Measurements from ENCODE around the gene DOLPP1.

DOLPP1 gene

DNA sequence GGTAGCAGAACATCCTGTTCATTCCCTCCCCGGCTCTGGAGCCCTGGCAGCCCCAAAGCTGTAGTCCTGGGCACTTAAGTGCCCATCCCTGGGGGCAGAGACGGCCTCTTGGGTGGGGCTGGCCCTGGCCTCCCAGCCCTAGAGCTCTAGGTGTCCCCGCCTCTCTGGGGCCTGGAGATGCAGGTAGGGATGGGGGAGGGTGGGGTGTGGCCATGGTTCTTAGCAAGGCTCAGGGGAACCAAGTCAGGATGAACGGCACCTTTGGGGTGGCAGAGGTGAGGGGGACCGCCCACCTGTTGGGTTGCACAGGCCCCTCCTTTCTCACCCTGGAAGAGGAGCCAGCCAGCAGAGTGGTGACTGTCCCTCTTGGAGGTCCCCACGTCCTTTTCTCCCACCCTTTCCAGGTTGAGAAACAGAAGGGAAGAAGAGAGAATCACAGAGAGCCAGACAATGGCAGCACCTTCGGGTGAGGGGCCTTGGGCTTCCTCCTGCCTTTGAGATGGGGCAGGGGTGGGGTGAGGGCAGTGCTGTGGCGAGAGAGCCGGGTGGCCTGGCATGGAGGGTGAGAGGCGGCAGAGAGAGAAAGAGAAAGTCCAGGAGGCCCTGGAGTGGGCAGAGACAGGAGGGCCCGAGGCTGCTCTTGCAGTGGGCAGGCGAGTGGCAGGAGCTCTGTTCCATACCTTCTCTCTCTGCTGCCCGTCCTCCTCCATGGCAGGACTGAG lies 27.3 kb downstream of the DOLPP1 start:
- Histone ChIP-seq H3K4me1 (ENCODE audit: low read length) (peaks cover 6% of the 10 kb centered on the region), H4K20me1 (ENCODE audit: insufficient read depth, low read length) (no peaks in the 10 kb centered on the region), H3K4me2 (ENCODE audit: low read length) (no peak overlapping the region), H3K4me3 (ENCODE audit: low read length) (no peak overlapping the region), H2AFZ (ENCODE audit: low read depth, low read length) (no peak overlapping the region), H3K79me2 (ENCODE audit: low read length) (peaks cover 17% of the 10 kb centered on the region), H3K36me3 (replicated peaks; ENCODE audit: low read depth, low read length) (no peaks in the 10 kb centered on the region), H3K27ac (ENCODE audit: low read length) (no peak overlapping the region), H3K27me3 (ENCODE audit: low read depth, low read length) (peaks cover 6% of the 10 kb centered on the region), H3K9ac (ENCODE audit: low read length) (no peak overlapping the region), H3K9me3 (ENCODE audit: insufficient read depth, low read length) (no peaks in the 10 kb centered on the region)
- TF ChIP-seq, protein P1, sequence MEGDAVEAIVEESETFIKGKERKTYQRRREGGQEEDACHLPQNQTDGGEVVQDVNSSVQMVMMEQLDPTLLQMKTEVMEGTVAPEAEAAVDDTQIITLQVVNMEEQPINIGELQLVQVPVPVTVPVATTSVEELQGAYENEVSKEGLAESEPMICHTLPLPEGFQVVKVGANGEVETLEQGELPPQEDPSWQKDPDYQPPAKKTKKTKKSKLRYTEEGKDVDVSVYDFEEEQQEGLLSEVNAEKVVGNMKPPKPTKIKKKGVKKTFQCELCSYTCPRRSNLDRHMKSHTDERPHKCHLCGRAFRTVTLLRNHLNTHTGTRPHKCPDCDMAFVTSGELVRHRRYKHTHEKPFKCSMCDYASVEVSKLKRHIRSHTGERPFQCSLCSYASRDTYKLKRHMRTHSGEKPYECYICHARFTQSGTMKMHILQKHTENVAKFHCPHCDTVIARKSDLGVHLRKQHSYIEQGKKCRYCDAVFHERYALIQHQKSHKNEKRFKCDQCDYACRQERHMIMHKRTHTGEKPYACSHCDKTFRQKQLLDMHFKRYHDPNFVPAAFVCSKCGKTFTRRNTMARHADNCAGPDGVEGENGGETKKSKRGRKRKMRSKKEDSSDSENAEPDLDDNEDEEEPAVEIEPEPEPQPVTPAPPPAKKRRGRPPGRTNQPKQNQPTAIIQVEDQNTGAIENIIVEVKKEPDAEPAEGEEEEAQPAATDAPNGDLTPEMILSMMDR (IDR thresholded peaks at IDR 0.05; ENCODE audit: low read depth, low read length), result no peak
- no peak for TF ChIP-seq EZH2phosphoT487 (IDR thresholded peaks at IDR 0.05; ENCODE audit: low read depth)

- H3K27ac ChIP-seq (ENCODE audit: low read length), result no peak overlapping the region
- no peak overlapping the region for H2AFZ ChIP-seq (ENCODE audit: low read depth, low read length)
- H3K9me3 ChIP-seq (ENCODE audit: insufficient read depth, low read length), result no peaks in the 10 kb centered on the region
- peaks cover 13% of the 10 kb centered on the region for H3K4me1 ChIP-seq (ENCODE audit: low read length)
- peaks cover 24% of the 10 kb centered on the region for H3K79me2 ChIP-seq (ENCODE audit: low read length)
- H3K27me3 ChIP-seq (ENCODE audit: low read depth, low read length), result peaks cover 6% of the 10 kb centered on the region
- TF ChIP-seq, protein P1 (IDR thresholded peaks at IDR 0.05; ENCODE audit: low read depth, low read length), result no peak
- no peak for TF ChIP-seq EZH2phosphoT487 (IDR thresholded peaks at IDR 0.05; ENCODE audit: low read depth)
- no peak overlapping the region for H3K4me3 ChIP-seq (ENCODE audit: low read length)
- no peaks in the 10 kb centered on the region for H3K36me3 ChIP-seq (replicated peaks; ENCODE audit: low read depth, low read length)
- no peak overlapping the region for H3K4me2 ChIP-seq (ENCODE audit: low read length)
- H4K20me1 ChIP-seq (ENCODE audit: insufficient read depth, low read length), result 0 out of 2 replicates have a peak, but pooled peaks cover 3% of the 10 kb centered on the region
- no peak overlapping the region for H3K9ac ChIP-seq (ENCODE audit: low read length)
Measured at GRCh38 chr9:129108805-129109536, 28.1 kb downstream of the DOLPP1 start.

- Histone ChIP-seq H3K9ac (ENCODE audit: low read length) (no peak overlapping the region), H3K27ac (ENCODE audit: low read length) (no peak overlapping the region), H3K9me3 (ENCODE audit: insufficient read depth, low read length) (no peaks in the 10 kb centered on the region), H3K4me2 (ENCODE audit: low read length) (no peak overlapping the region), H3K36me3 (replicated peaks; ENCODE audit: low read depth, low read length) (no peaks in the 10 kb centered on the region), H2AFZ (ENCODE audit: low read depth, low read length) (no peak overlapping the region), H3K4me3 (ENCODE audit: low read length) (no peak overlapping the region), H4K20me1 (ENCODE audit: insufficient read depth, low read length) (peaks cover 8% of the 10 kb centered on the region; the same call in 1 of the 2 replicates), H3K27me3 (ENCODE audit: low read depth, low read length) (peaks cover 6% of the 10 kb centered on the region), H3K4me1 (ENCODE audit: low read length) (peaks cover 18% of the 10 kb centered on the region), H3K79me2 (ENCODE audit: low read length) (peaks cover 30% of the 10 kb centered on the region)
- no peak for TF ChIP-seq EZH2phosphoT487 (IDR thresholded peaks at IDR 0.05; ENCODE audit: low read depth)
- TF ChIP-seq, protein P1 (IDR thresholded peaks at IDR 0.05; ENCODE audit: low read depth, low read length), result no peak
Measured at GRCh38 chr9:129109537-129109903, 28.6 kb downstream of the DOLPP1 start.

Data from OCI-LY3 (cell line).